OCI-LY3 (cell line): ENCODE measurements around the gene SLITRK6.

Experiments
- H2AFZ ChIP-seq: fragments of 200-600, 300-600 bp; shearing (Covaris generic); 2 replicates; pipeline ENCODE4 v1.6.0; 2014; ENCODE audit warnings: antibody characterized with exemption, low read depth, low read length
- H3K27ac ChIP-seq: fragments of 200-600, 300-600 bp; sonication (generic); 2 replicates; pipeline ENCODE4 v1.5.1; 2014; ENCODE audit warnings: mild to moderate bottlenecking, low read length, moderate library complexity, mixed read lengths
- H3K27me3 ChIP-seq: fragments of 200-600, 300-600 bp; sonication (generic); 2 replicates; pipeline ENCODE4 v1.6.1; 2014; ENCODE audit warnings: low read depth, low read length, mixed read lengths
- H3K36me3 ChIP-seq: fragments of 200-600, 300-600 bp; sonication (generic); replicated peaks from 2 replicates; pipeline ENCODE3; 2014; ENCODE audit warnings: low read depth, low read length, mixed read lengths
- H3K4me1 ChIP-seq: fragments of 300-600, 200-600 bp; sonication (generic); 2 replicates; pipeline ENCODE4 v1.6.1; 2014; ENCODE audit warnings: low read length, mixed read lengths
- H3K4me2 ChIP-seq: fragments of 200-600, 300-600 bp; sonication (generic); 2 replicates; pipeline ENCODE4 v1.6.1; 2014; ENCODE audit warnings: low read length, mixed read lengths
- H3K4me3 ChIP-seq: fragments of 300-600, 200-600 bp; sonication (generic); 2 replicates; pipeline ENCODE4 v1.5.1; 2014; ENCODE audit warnings: antibody characterized with exemption, mild to moderate bottlenecking, low read length, moderate library complexity
- H3K79me2 ChIP-seq: fragments of 300-600, 200-600 bp; shearing (Covaris generic); 2 replicates; pipeline ENCODE4 v1.6.1; 2014; ENCODE audit warnings: mild to moderate bottlenecking, low read length, mixed read lengths
- H3K9ac ChIP-seq: fragments of 300-600, 200-600 bp; shearing (Covaris generic); 2 replicates; pipeline ENCODE4 v1.6.0; 2014; ENCODE audit warnings: mild to moderate bottlenecking, low read length, moderate library complexity
- H3K9me3 ChIP-seq: fragments of 200-600, 300-600 bp; shearing (Covaris generic); 2 replicates; pipeline ENCODE4 v1.6.1; 2014; ENCODE audit warnings: low read length, mixed read lengths; ENCODE audit not compliant: insufficient read depth
- H4K20me1 ChIP-seq: fragments of 200-600, 300-600 bp; sonication (generic); 2 replicates; pipeline ENCODE4 v1.6.1; 2016; ENCODE audit warnings: low read length, mixed read lengths; ENCODE audit not compliant: insufficient read depth
- EZH2phosphoT487 ChIP-seq: fragments of 200-600 bp; shearing (Covaris generic); IDR thresholded peaks from 2 replicates; pipeline ENCODE4 v1.6.1; 2018; ENCODE audit warnings: antibody characterized with exemption, mixed run types, low read depth
- TF ChIP-seq, protein P1 (sequence below): fragments of 200-600, 300-600 bp; sonication (generic); IDR thresholded peaks from 2 replicates; pipeline ENCODE4 v1.5.1; 2014; ENCODE audit warnings: antibody characterized with exemption, low read length, low read depth

The SLITRK6 gene

GRCh38 chr13:85816413-85816812, 17.2 kb upstream of the SLITRK6 start:
- Histone ChIP-seq H3K79me2 (no peaks in the 10 kb centered on the region), H3K27ac (no peak overlapping the region), H3K27me3 (no peaks in the 10 kb centered on the region), H3K4me2 (no peak overlapping the region), H3K9me3 (no peaks in the 10 kb centered on the region), H4K20me1 (no peaks in the 10 kb centered on the region), H3K9ac (no peak overlapping the region), H2AFZ (no peak overlapping the region), H3K4me3 (no peak overlapping the region), H3K4me1 (no peaks in the 10 kb centered on the region), H3K36me3 (no peaks in the 10 kb centered on the region)
- no peak for TF ChIP-seq EZH2phosphoT487
- TF ChIP-seq, protein P1, sequence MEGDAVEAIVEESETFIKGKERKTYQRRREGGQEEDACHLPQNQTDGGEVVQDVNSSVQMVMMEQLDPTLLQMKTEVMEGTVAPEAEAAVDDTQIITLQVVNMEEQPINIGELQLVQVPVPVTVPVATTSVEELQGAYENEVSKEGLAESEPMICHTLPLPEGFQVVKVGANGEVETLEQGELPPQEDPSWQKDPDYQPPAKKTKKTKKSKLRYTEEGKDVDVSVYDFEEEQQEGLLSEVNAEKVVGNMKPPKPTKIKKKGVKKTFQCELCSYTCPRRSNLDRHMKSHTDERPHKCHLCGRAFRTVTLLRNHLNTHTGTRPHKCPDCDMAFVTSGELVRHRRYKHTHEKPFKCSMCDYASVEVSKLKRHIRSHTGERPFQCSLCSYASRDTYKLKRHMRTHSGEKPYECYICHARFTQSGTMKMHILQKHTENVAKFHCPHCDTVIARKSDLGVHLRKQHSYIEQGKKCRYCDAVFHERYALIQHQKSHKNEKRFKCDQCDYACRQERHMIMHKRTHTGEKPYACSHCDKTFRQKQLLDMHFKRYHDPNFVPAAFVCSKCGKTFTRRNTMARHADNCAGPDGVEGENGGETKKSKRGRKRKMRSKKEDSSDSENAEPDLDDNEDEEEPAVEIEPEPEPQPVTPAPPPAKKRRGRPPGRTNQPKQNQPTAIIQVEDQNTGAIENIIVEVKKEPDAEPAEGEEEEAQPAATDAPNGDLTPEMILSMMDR: peak; percentile 38

DNA sequence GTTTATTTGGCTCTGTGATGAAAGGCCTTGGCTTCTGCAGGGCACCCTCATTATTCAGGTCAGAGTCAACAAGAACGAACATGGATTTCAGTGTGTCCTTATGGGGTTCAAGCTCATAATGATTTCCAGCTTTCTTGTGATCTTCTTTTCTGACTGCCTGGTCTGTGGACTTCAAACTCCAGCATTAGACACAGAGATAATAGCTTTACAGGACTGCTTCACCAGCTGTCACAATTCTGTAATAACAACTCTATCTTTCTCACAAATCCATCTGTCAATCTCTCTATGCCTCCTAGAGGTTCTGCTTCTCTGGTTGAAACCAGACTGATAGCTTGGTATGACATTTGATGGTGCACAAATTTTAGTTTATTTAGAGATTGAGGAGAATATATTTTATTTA, 13.1 kb upstream of the SLITRK6 start:
- Histone ChIP-seq H3K4me2 (no peak overlapping the region), H2AFZ (no peak overlapping the region), H3K9me3 (no peaks in the 10 kb centered on the region), H3K36me3 (no peaks in the 10 kb centered on the region), H3K4me1 (peaks cover 8% of the 10 kb centered on the region), H3K27ac (no peak overlapping the region), H4K20me1 (no peaks in the 10 kb centered on the region), H3K9ac (no peak overlapping the region), H3K27me3 (no peaks in the 10 kb centered on the region), H3K79me2 (no peaks in the 10 kb centered on the region), H3K4me3 (no peak overlapping the region)
- no peak for TF ChIP-seq EZH2phosphoT487
- TF ChIP-seq, protein P1: no peak

GRCh38 chr13:85808811-85809210, 9.6 kb upstream of the SLITRK6 start:
- TF ChIP-seq, protein P1: no peak
- TF ChIP-seq EZH2phosphoT487: no peak
- Histone ChIP-seq H3K4me1 (peaks cover 8% of the 10 kb centered on the region), H4K20me1 (no peaks in the 10 kb centered on the region), H3K9me3 (no peaks in the 10 kb centered on the region), H3K27me3 (no peaks in the 10 kb centered on the region), H3K9ac (no peak overlapping the region), H3K36me3 (no peaks in the 10 kb centered on the region), H3K4me2 (no peak overlapping the region), H3K27ac (no peak overlapping the region), H3K4me3 (no peak overlapping the region), H2AFZ (no peak overlapping the region), H3K79me2 (no peaks in the 10 kb centered on the region)

- H3K4me2 ChIP-seq: peak overlapping the region; percentile 44
- peak overlapping the region; percentile 34; the same call in 1 of the 2 replicates for H2AFZ ChIP-seq
- no peak overlapping the region for H3K27ac ChIP-seq
Measured at GRCh38 chr13:85806553-85807175, 7.4 kb upstream of the SLITRK6 start.

More at GRCh38 chr13:85806553-85807175, 7.4 kb upstream of the SLITRK6 start:
- Histone ChIP-seq H4K20me1 (no peaks in the 10 kb centered on the region), H3K36me3 (no peaks in the 10 kb centered on the region), H3K9ac (no peak overlapping the region), H3K79me2 (no peaks in the 10 kb centered on the region), H3K4me3 (peak overlapping the region; percentile 35), H3K27me3 (no peaks in the 10 kb centered on the region), H3K9me3 (no peaks in the 10 kb centered on the region), H3K4me1 (peaks cover 8% of the 10 kb centered on the region)
- no peak for TF ChIP-seq EZH2phosphoT487
- TF ChIP-seq, protein P1: peak; percentile 81
